Lung (tissue), 13 donors: ENCODE data around the gene SDC1. TPM values are rescaled to one million over a fixed set of nuclear protein-coding genes. Genes with fewer than 3 reads are reported as not detected.

Experiments used
- ATAC-seq: fragments of 200-7000 bp; cut with Tn5 transposase; one replicate; pipeline ENCODE4 v1.9.1; 2020; ENCODE audit warnings: moderate number of reproducible peaks; ENCODE audit not compliant: insufficient read depth, low FRiP score
- DNase-seq, 3 donors: peaks; one replicate each; pipeline ENCODE4 v3.0.0-alpha.2; 2013 to 2017
- H3K27ac ChIP-seq, 2 donors: one replicate each; pipeline ENCODE4 v1.5.1; 2013; ENCODE audit warnings: mild to moderate bottlenecking in 2 of 2, moderate library complexity in 2 of 2, control low read depth in 1 of 2, inconsistent platforms in 1 of 2, low read depth in 1 of 2, low read length in 1 of 2
- H3K27me3 ChIP-seq, 3 donors: one replicate each; pipeline ENCODE4 v1.5.1; 2013; ENCODE audit warnings: low read length in 2 of 3; ENCODE audit not compliant: control insufficient read depth in 3 of 3, insufficient read depth in 3 of 3
- H3K36me3 ChIP-seq, 4 donors: one replicate each; pipeline ENCODE4 v1.5.1; 2013; ENCODE audit warnings: low read length in 4 of 4, mild to moderate bottlenecking in 1 of 4, moderate library complexity in 1 of 4; ENCODE audit not compliant: control insufficient read depth in 4 of 4, insufficient read depth in 4 of 4
- H3K4me1 ChIP-seq, 5 donors: one replicate each; pipeline ENCODE4 v1.5.1; 2013; ENCODE audit warnings: low read length in 5 of 5, mild to moderate bottlenecking in 2 of 5, moderate library complexity in 1 of 5; ENCODE audit not compliant: control insufficient read depth in 5 of 5, insufficient read depth in 5 of 5
- H3K4me3 ChIP-seq: one replicate; pipeline ENCODE4 v1.5.1; 2013; ENCODE audit warnings: mild to moderate bottlenecking, control low read depth, moderate library complexity
- H3K9ac ChIP-seq, 2 donors: one replicate each; pipeline ENCODE4 v1.5.1; 2013; ENCODE audit warnings: low read length in 2 of 2, control low read depth in 1 of 2; ENCODE audit not compliant: insufficient read depth in 1 of 2
- H3K9me3 ChIP-seq, 4 donors: one replicate each; pipeline ENCODE4 v1.5.1; 2013; ENCODE audit warnings: low read length in 3 of 4, mild to moderate bottlenecking in 1 of 4, moderate library complexity in 1 of 4; ENCODE audit not compliant: control insufficient read depth in 4 of 4, insufficient read depth in 3 of 4
- WGBS, 2 donors: extraction: QIAGEN DNeasy Blood & Tissue Kit; methylation state at CpG; one replicate each; pipeline ENCODE4 v1.1.7; 2013; 5-methylcytosine and 5-hydroxymethylcytosine counted together
- polyA plus RNA-seq, 2 donors: library from polyadenylated mRNA; stranded (reverse); fragments of 200-250 nt; gene quantifications; one replicate each; pipeline ENCODE4 v1.2.1, GENCODE V29; 2013
- small RNA-seq: library from RNA; depleted of rRNA; stranded (forward); fragments of <200 nt; gene quantifications from one replicate; pipeline ENCODE3, GENCODE V24; 2014; ENCODE audit warnings: low replicate concordance
- total RNA-seq, 2 donors: library from RNA; depleted of rRNA in 1 of 2; stranded (reverse); fragments of >200 nt in 1 of 2; gene quantifications; one replicate each; pipeline ENCODE4 v1.2.1, GENCODE V29; 2014 to 2021
- TF ChIP-seq, protein P1 (sequence below): IDR thresholded peaks from 2 replicates; pipeline ENCODE4 v1.5.1; 2012; ENCODE audit warnings: mild to moderate bottlenecking; ENCODE audit errors: control extremely low read depth, extremely low read depth
- donor health status: control.
- donor health status: control.
- donor health status: Bipolar disorder and iron deficiency.
- donor health status: healthy.
- donor health status: DM: yes; HTN: yes; CAD: no.

The SDC1 gene
- total and polyA plus RNA-seq, 4 donors = 94.1 to 234 (median 173) TPM

DNA sequence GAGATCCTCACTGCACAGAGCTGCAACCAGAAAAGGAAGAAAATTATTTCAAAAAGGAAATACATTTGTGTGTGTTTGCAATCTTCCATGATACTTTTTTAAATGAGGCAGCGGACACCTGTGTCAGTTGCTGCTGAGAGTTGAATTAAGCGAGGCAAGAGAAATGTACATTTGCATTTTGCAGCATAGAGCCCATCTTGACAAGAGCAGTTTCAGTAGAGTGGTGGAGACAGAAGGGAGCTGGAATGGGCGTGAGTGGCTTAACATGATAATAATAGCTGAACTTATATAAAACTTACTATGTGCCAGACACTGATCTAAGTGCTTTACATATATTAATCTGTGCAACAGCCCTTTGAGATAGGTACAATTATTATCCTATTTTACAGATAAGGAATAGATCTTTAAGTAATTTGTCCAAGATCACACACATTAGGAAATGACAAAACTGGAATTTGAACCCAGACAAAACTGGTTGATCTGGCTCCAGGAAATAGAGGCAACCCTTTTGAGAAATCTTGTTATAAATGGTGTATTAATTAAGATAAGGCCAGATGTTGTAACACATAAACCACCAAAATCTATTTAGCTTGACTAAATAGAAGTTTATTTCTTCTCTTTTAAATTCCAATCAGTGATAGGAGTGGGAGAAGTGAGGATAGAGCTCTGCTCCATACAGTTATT is 68.7 kb downstream of the SDC1 start:
- Histone ChIP-seq H3K27me3 (no peaks in the 10 kb centered on the region), H3K36me3 (no peaks in the 10 kb centered on the region), H3K9me3 (no peaks in the 10 kb centered on the region), H3K4me3 (no peak overlapping the region), H3K9ac (no peak overlapping the region), H3K4me1 (peaks cover 0 to 17% (median under 1%) of the 10 kb centered on the region in 5 donors), H3K27ac (no peak overlapping the region)
- ATAC-seq = no peak
- DNase-seq = peak in 2 of 3 donors; percentile 28 to 77
- TF ChIP-seq, protein P1, sequence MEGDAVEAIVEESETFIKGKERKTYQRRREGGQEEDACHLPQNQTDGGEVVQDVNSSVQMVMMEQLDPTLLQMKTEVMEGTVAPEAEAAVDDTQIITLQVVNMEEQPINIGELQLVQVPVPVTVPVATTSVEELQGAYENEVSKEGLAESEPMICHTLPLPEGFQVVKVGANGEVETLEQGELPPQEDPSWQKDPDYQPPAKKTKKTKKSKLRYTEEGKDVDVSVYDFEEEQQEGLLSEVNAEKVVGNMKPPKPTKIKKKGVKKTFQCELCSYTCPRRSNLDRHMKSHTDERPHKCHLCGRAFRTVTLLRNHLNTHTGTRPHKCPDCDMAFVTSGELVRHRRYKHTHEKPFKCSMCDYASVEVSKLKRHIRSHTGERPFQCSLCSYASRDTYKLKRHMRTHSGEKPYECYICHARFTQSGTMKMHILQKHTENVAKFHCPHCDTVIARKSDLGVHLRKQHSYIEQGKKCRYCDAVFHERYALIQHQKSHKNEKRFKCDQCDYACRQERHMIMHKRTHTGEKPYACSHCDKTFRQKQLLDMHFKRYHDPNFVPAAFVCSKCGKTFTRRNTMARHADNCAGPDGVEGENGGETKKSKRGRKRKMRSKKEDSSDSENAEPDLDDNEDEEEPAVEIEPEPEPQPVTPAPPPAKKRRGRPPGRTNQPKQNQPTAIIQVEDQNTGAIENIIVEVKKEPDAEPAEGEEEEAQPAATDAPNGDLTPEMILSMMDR = no peak
- 93 to 94% methylated on average over 3 of the region's 3 CpGs for WGBS, 2 donors

DNA sequence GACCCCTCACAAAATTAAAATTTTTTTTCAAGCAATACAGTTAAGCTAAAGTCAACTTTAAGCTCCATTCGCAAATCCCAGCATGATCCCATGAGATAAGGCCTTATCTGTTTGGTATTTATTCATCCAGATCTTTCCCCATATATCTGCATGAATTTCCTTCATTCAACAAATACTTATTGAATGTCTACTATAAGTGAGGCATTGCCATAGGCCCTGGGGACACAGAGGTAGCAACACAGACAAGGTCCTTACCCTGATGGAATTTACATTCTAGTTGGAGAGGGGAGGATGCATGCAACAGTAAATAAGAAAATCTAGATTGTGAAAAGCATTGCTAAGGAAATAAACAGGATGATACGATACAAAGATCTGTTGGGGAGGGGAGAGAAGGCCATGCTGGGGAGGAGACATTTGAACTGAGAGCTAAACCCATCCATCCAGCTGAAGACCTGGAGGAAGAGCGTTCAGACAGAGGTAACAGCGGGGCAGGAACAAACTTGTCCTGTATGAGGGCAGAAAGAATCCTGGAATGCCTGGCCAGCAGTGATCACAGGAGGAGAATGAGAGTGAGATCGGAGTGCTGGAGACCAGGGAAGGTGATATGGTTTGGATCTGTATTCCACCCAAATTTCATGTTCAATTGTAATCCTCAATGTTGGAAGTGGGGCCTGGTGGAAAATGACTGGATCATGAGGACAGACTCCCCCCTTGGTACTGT is 71.6 kb downstream of the SDC1 start:
- Histone ChIP-seq H3K9me3 (peaks cover 0 to 2% (median 0%) of the 10 kb centered on the region in 4 donors), H3K4me1 (peaks cover 0 to 45% (median 21%) of the 10 kb centered on the region in 5 donors), H3K4me3 (no peak overlapping the region), H3K9ac (no peak overlapping the region), H3K27me3 (no peaks in the 10 kb centered on the region), H3K27ac (no peak overlapping the region), H3K36me3 (no peaks in the 10 kb centered on the region)
- ATAC-seq = no peak
- 84 to 87% methylated on average over 5 of the region's 5 CpGs for WGBS, 2 donors
- TF ChIP-seq, protein P1 = no peak
- DNase-seq = no peak

DNA sequence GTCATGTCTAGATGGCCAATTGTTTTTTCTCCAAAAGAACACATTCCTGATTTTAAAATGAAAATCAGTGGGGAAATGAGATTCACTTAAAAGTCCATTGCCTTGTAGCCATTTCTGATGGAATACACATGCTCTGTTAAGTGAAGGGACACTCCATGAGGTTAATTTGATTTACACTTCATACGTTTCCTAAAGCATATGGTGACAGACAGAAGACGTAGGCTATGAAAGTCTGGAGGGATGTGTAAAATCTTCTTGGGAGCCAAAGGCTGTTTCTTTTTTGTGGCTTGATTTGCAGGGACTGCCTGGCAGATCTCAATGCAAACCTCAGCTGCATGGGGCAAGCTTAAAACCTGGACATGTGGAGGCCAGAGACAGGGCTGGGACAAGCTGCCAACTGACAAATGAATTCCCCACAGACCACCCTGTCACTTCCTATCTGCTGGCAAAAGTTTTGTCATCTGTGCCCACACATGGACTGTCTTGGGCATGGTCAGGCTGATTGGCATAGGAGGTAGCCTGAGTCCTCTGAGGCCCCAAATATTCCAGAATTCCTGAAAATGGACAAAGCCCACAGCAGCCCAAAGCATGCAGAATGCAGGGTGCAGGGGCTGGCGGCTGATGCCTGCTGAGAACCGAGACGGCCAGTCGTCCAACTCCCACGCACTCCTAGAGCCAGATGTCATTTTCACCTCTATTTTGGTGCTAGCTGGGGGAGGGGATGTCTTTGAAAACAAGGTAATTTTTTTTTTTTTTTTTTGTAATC is 73.9 kb downstream of the SDC1 start:
- H3K27ac ChIP-seq = no peak overlapping the region
- DNase-seq = peak; percentile 32 to 85 (median 64)

More for the DNA sequence above, 73.9 kb downstream of the SDC1 start:
- TF ChIP-seq, protein P1 = no peak
- Histone ChIP-seq H3K27me3 (no peaks in the 10 kb centered on the region), H3K4me3 (no peak overlapping the region), H3K9ac (no peak overlapping the region), H3K36me3 (no peaks in the 10 kb centered on the region), H3K9me3 (peaks cover 0 to 2% (median 0%) of the 10 kb centered on the region in 4 donors), H3K4me1 (peaks cover 0 to 38% (median 19%) of the 10 kb centered on the region in 5 donors)
- WGBS, 2 donors = 59 to 77% methylated on average over 7 of the region's 7 CpGs
- ATAC-seq = no peak

Small RNA genes within 50 kb of the gene (small RNA-seq; reads per million reads assigned to genes)
- gene RN7SL140P (not detected), gene RNU6-961P (not detected), gene RNU7-113P (not detected)

Other genes starting within 250 kb of the SDC1 start
- gene WDR35, start 235.0 kb downstream of the SDC1 start, total RNA-seq = 10 to 100 TPM; 13.4 to 25.9 TPM
- gene WDR35, start 235.0 kb downstream of the SDC1 start, polyA plus RNA-seq = 1 to 10 TPM; 2.8 to 4.6 TPM
- gene MATN3, start 212.5 kb downstream of the SDC1 start, total RNA-seq = 1 to 10 TPM; 2.9 to 3.6 TPM
- gene MATN3, start 212.5 kb downstream of the SDC1 start, polyA plus RNA-seq = 1 to 10 TPM; 2.7 to 3.1 TPM
- 100 to 1,000 TPM; 173 to 234 TPM for gene LAPTM4A, start 173.5 kb downstream of the SDC1 start, total RNA-seq
- gene LAPTM4A, start 173.5 kb downstream of the SDC1 start, polyA plus RNA-seq = 100 to 1,000 TPM; 155 to 236 TPM
- gene PUM2, start 125.7 kb upstream of the SDC1 start, total RNA-seq = 100 to 1,000 TPM in 1 of 2 donors, 10 to 100 TPM in 1; 72.5 to 145 TPM
- gene PUM2, start 125.7 kb upstream of the SDC1 start, polyA plus RNA-seq = 10 to 100 TPM; 27.4 to 29.5 TPM
- gene RHOB, start 221.9 kb upstream of the SDC1 start, total RNA-seq = 100 to 1,000 TPM; 239 to 258 TPM
- 100 to 1,000 TPM in 1 of 2 donors, 10 to 100 TPM in 1; 93.2 to 354 TPM for gene RHOB, start 221.9 kb upstream of the SDC1 start, polyA plus RNA-seq